ENCODE data around the gene ADM. TPM values are rescaled to one million over a fixed set of nuclear protein-coding genes. Genes with fewer than 3 reads are reported as not detected.

The ADM gene
- total RNA-seq, 4 donors from 2014 or later, result 57.3 to 152 (median 105) TPM

DNA sequence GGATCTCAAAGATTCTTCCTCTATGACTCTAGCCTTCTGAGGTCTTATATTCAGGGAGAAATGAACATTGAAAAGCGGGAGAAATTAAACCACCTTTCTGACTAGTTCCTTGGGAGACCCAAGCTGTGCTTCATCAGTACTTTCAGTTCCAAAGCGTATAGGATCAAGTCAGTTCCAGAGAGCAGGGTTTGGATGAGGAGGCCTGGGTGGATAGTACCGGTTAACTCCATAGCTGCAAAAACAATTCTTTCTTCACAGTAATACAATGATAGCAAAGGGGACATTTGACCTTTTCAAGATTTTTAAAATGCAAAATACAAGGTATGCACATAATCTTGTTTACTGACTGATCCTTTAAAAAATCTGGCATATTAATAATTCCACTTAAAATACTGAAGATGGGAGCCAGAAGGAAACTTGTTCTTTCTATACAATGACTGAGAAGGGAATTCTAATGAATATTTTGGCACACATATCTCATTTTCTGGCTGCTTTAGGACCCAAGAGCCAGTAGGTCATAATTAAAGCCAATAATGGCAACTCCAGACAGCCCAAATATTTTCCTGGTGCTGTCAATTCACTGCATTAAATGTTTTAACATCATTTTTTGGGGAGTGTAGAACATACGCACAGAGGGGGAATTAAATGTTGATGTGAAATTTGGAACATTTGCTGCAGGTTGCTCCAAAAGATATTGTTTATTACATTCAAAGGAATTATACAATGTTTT, 16.0 kb downstream of the ADM start:
- Histone ChIP-seq H3K4me1 (peaks cover 32 to 91% (median 85%) of the 10 kb centered on the region in 4 donors), H3K27ac (replicated peaks in 1 of 4) (peak overlapping the region; percentile 46 to 78 (median 62)), H3K4me3 (no peak overlapping the region), H3K27me3 (no peaks in the 10 kb centered on the region), H3K36me3 (no peaks in the 10 kb centered on the region), H3K9me3 (no peaks in the 10 kb centered on the region)
- TF ChIP-seq POLR2AphosphoS5 (IDR thresholded peaks at IDR 0.05) (no peak), CTCF (IDR thresholded peaks at IDR 0.05) (no peak), POLR2A (IDR thresholded peaks at IDR 0.05; ENCODE audit: low read depth) (no peak), EP300 (IDR thresholded peaks at IDR 0.05) (no peak)
- intact Hi-C loops (cut with DNase I), result loop anchor here (5.0 kb wide), 1 partner anchor 114 kb away; no protein-coding TSS in a partner anchor
- WGBS, result 85% methylated on average over 4 of the region's 4 CpGs
- peak; percentile 10 for DNase-seq (ENCODE audit: extremely low spot score)

- Histone ChIP-seq H3K36me3 (no peaks in the 10 kb centered on the region), H3K4me1 (peaks cover 41 to 97% (median 93%) of the 10 kb centered on the region in 4 donors), H3K4me3 (no peak overlapping the region), H3K27ac (replicated peaks in 1 of 4) (peak overlapping the region; percentile 76 to 81 (median 78)), H3K9me3 (no peaks in the 10 kb centered on the region), H3K27me3 (no peaks in the 10 kb centered on the region)
- intact Hi-C loops (cut with DNase I), result loop anchor here (5.0 kb wide), 1 partner anchor 115 kb away; no protein-coding TSS in a partner anchor
- TF ChIP-seq POLR2AphosphoS5 (IDR thresholded peaks at IDR 0.05), result no peak
- no peak for TF ChIP-seq EP300 (IDR thresholded peaks at IDR 0.05)
- TF ChIP-seq CTCF (IDR thresholded peaks at IDR 0.05), result no peak
- TF ChIP-seq POLR2A (IDR thresholded peaks at IDR 0.05; ENCODE audit: low read depth), result no peak
- no CpG with 5 or more reads among the region's 2 CpGs for WGBS
- DNase-seq (ENCODE audit: extremely low spot score), result peak; percentile 60
Observed at GRCh38 chr11:10322401-10322800, 17.5 kb downstream of the ADM start.

- peak overlapping the region in 2 of 4 donors; percentile 13 to 24 for H3K4me3 ChIP-seq
- no peaks in the 10 kb centered on the region for H3K36me3 ChIP-seq
- intact Hi-C loops (cut with DNase I), result loop anchor here (5.0 kb wide), 1 partner anchor 116 kb away; no protein-coding TSS in a partner anchor
- H3K9me3 ChIP-seq, result no peaks in the 10 kb centered on the region
- TF ChIP-seq POLR2A (IDR thresholded peaks at IDR 0.05; ENCODE audit: low read depth) (no peak), EP300 (IDR thresholded peaks at IDR 0.05) (no peak), POLR2AphosphoS5 (IDR thresholded peaks at IDR 0.05) (peak; percentile 44 to 87), CTCF (IDR thresholded peaks at IDR 0.05) (peak; percentile 59 to 73 (median 63))
- peak; percentile 92 for DNase-seq (ENCODE audit: extremely low spot score)
- peak overlapping the region; percentile 76 to 81 (median 78) for H3K27ac ChIP-seq (replicated peaks in 1 of 4)
- WGBS, result 25% methylated on average over 8 of the region's 8 CpGs
- peaks cover 42 to 99% (median 93%) of the 10 kb centered on the region in 4 donors for H3K4me1 ChIP-seq
- no peaks in the 10 kb centered on the region for H3K27me3 ChIP-seq
Observed at GRCh38 chr11:10322830-10323792, 18.2 kb downstream of the ADM start.

DNA sequence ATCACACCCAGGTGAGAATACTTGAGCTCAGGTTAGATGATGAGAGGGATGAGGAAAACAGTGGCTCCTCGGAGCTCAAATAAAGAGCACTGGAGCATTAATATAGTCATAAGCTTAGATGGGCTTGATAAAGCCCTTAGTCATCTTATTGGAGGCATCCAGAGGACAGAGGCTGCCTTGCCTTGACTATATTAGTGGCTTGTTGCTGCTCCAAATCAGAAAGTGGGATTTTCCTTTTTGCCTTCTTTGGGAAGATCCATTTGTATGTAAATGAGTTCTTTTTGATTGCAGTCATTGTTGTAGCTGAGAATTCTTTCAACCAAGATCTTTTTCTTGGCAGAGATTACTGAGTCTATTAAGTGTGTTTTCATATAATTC, 18.9 kb downstream of the ADM start:
- Histone ChIP-seq H3K9me3 (no peaks in the 10 kb centered on the region), H3K27me3 (no peaks in the 10 kb centered on the region), H3K4me3 (no peak overlapping the region), H3K4me1 (peaks cover 48 to 100% (median 97%) of the 10 kb centered on the region in 4 donors), H3K27ac (replicated peaks in 1 of 4) (peak overlapping the region; percentile 76 to 81 (median 78)), H3K36me3 (no peaks in the 10 kb centered on the region)
- TF ChIP-seq CTCF (IDR thresholded peaks at IDR 0.05), result no peak
- TF ChIP-seq EP300 (IDR thresholded peaks at IDR 0.05), result no peak
- TF ChIP-seq POLR2AphosphoS5 (IDR thresholded peaks at IDR 0.05), result no peak
- TF ChIP-seq POLR2A (IDR thresholded peaks at IDR 0.05; ENCODE audit: low read depth), result no peak
- DNase-seq (ENCODE audit: extremely low spot score), result no peak
- WGBS, result 33% methylated on average over 1 of the region's 1 CpG
- intact Hi-C loops (cut with DNase I), result loop anchor here (5.0 kb wide), 1 partner anchor 116 kb away; no protein-coding TSS in a partner anchor
